Kidney (tissue), 14 donors: ENCODE results near the gene CXCL17. TPM values are rescaled to one million over a fixed set of nuclear protein-coding genes. Genes with fewer than 3 reads are reported as not detected.

ENCODE experiments used
- DNase-seq, 5 donors: peaks; one replicate each; pipeline ENCODE4 v3.0.0-alpha.2; 2013 to 2020
- FAIRE-seq: peaks from 2 replicates; lab custom pipeline; 2012; peaks lifted over from hg19 to GRCh38; lab: Jason Lieb, UNC
- H3K27ac ChIP-seq, 2 donors: one replicate each; pipeline ENCODE4 v1.7.0; 2013; ENCODE audit warnings: low read depth in 2 of 2, low read length in 2 of 2, inconsistent platforms in 1 of 2
- H3K27me3 ChIP-seq: one replicate; pipeline ENCODE4 v1.7.1; 2013; ENCODE audit warnings: low read length, inconsistent platforms; ENCODE audit not compliant: control insufficient read depth, insufficient read depth
- H3K36me3 ChIP-seq, 3 donors: one replicate each; pipeline versions ENCODE4 v1.7.0 to v1.7.1; 2013; ENCODE audit warnings: low read length in 3 of 3, control low read depth in 1 of 3, inconsistent platforms in 1 of 3; ENCODE audit not compliant: insufficient read depth in 3 of 3, control insufficient read depth in 2 of 3
- H3K4me1 ChIP-seq, 3 donors: one replicate each; pipeline versions ENCODE4 v1.7.0 to v1.7.1; 2013; ENCODE audit warnings: low read length in 3 of 3, inconsistent platforms in 1 of 3, low read depth in 1 of 3; ENCODE audit not compliant: control insufficient read depth in 2 of 3, insufficient read depth in 2 of 3
- H3K4me3 ChIP-seq, 3 donors: one replicate each; pipeline versions ENCODE4 v1.7.0 to v1.8.1; 2013; ENCODE audit warnings: low read length in 3 of 3, control low read depth in 1 of 3, inconsistent platforms in 1 of 3
- H3K9ac ChIP-seq, 3 donors: one replicate each; pipeline versions ENCODE4 v1.7.0 to v1.7.1; 2013; ENCODE audit warnings: low read length in 3 of 3, control low read depth in 1 of 3, inconsistent platforms in 1 of 3
- H3K9me3 ChIP-seq, 3 donors: one replicate each; pipeline versions ENCODE4 v1.7.0 to v1.7.1; 2013; ENCODE audit warnings: low read length in 3 of 3, control low read depth in 1 of 3, inconsistent platforms in 1 of 3; ENCODE audit not compliant: control insufficient read depth in 2 of 3, insufficient read depth in 1 of 3
- intact Hi-C: fragments of 100-400 bp; cut with DNase I; formaldehyde crosslinking; loops from one replicate; pipeline ENCODE4 v1.11.1; 2022
- polyA plus RNA-seq: library from polyadenylated mRNA; stranded (reverse); fragments of 350-450 nt; fragmentation: Illumina TruSeq; extraction: RNeasy Lipid Tissue Mini Kit (QIAGEN cat#74804); gene quantifications from one replicate; pipeline ENCODE4 v1.2.3, GENCODE V29; 2014; ENCODE audit warnings: low read depth, low replicate concordance; ENCODE audit not compliant: insufficient read depth
- total RNA-seq: library from RNA; stranded (reverse); fragmentation: NEBNext Ultra II Directional; extraction: Animal tissue kit (Norgen Biotek cat#: 25700); gene quantifications from one replicate; pipeline ENCODE4 v1.2.1, GENCODE V29; 2021
- TF ChIP-seq, protein P1 (sequence below): IDR thresholded peaks from 3 replicates; pipeline ENCODE4 v1.5.1; 2012; ENCODE audit warnings: mild to moderate bottlenecking, moderate library complexity, borderline replicate concordance; ENCODE audit not compliant: insufficient read depth; ENCODE audit errors: extremely low read depth
- donor health status: control.
- donor health status: control.
- donor health status: control.
- donor health status: control.
- donor health status: control.
- donor health status: DM: yes; HTN: yes; CAD: no.
- donor health status: Normal renal cell carcinoma (clear cell type).

CXCL17 gene
- total and polyA plus RNA-seq, 2 donors from 2014 or later = not detected

DNA sequence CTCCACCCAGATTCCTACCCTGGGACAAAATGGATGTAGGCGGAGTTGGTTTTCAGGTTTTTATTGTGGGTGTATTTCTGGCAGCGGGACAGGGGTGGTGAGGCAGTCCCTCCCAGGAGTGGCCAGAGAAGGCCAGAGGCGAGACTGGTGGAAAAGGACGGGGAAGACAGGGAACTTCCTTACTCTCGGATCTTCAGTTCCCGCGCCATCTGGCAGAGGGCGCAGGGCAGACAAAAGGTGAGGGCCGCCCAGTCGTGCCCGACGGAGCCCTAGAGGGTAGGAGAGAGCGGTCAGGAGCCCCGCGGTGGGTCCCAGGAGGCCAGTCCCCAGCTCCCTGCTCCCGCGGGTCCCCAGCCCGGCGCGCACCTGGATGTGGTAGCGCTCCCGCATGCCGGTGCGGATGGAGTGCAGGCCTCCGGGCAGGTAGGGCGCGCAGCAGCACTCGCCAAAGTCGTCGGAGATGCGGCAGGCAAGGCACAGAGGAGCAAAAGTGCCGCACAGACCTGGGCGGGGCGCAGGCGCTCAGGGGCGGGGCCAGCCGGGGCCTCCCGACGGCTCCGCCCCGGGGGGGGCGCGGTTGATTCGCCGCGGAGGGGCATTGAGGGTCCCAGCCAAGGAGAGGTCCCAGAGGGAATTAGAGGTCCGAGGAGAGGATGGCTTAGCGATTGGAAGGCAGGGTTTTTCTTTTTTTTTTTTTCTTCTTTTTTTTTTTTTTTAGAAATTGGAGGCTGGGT lies 55.6 kb downstream of the CXCL17 start:
- Histone ChIP-seq H3K9ac (no peak overlapping the region), H3K9me3 (no peaks in the 10 kb centered on the region), H3K4me3 (peak overlapping the region in 1 of 3 donors; percentile 35), H3K27me3 (peaks cover 3% of the 10 kb centered on the region), H3K4me1 (no peaks in the 10 kb centered on the region), H3K36me3 (no peaks in the 10 kb centered on the region), H3K27ac (no peak overlapping the region)
- TF ChIP-seq, protein P1, sequence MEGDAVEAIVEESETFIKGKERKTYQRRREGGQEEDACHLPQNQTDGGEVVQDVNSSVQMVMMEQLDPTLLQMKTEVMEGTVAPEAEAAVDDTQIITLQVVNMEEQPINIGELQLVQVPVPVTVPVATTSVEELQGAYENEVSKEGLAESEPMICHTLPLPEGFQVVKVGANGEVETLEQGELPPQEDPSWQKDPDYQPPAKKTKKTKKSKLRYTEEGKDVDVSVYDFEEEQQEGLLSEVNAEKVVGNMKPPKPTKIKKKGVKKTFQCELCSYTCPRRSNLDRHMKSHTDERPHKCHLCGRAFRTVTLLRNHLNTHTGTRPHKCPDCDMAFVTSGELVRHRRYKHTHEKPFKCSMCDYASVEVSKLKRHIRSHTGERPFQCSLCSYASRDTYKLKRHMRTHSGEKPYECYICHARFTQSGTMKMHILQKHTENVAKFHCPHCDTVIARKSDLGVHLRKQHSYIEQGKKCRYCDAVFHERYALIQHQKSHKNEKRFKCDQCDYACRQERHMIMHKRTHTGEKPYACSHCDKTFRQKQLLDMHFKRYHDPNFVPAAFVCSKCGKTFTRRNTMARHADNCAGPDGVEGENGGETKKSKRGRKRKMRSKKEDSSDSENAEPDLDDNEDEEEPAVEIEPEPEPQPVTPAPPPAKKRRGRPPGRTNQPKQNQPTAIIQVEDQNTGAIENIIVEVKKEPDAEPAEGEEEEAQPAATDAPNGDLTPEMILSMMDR = peak; percentile 47
- FAIRE-seq (no peak), DNase-seq (peak in 4 of 5 donors; percentile 69 to 83 (median 76))
- intact Hi-C loops = no loop called here

DNA sequence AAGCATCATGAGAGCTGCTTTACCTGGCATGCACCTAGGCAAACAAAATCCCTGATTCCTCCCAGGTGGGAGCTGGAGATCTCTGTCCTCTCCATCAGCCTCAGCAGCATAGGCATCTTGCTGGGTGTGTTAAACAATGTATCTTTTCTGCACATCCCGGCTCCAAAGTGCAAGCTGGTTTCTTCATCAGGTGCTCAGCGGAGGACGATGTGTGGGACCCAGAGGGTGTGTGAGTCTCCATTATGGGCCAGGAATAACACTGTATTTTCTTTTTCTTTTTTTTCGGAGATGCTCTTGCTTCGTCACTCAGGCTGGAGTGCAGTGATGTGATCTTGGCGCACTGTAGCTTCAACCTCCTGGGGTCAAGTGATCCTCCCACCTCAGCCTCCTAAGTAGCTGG lies 62.6 kb downstream of the CXCL17 start:
- Histone ChIP-seq H3K27ac (no peak overlapping the region), H3K9ac (no peak overlapping the region), H3K4me3 (no peak overlapping the region), H3K36me3 (no peaks in the 10 kb centered on the region), H3K9me3 (no peaks in the 10 kb centered on the region), H3K27me3 (no peaks in the 10 kb centered on the region), H3K4me1 (no peaks in the 10 kb centered on the region)
- FAIRE-seq (no peak), DNase-seq (no peak)
- TF ChIP-seq, protein P1 = no peak
- intact Hi-C loops = no loop called here

Other genes with a start within 250 kb of the CXCL17 start
- gene DEDD2, start 225.3 kb downstream of the CXCL17 start, total RNA-seq = 26.1 TPM
- gene DEDD2, start 225.3 kb downstream of the CXCL17 start, polyA plus RNA-seq = 36.3 TPM
- 11.6 TPM for gene ZNF526, start 222.6 kb downstream of the CXCL17 start, total RNA-seq
- gene ZNF526, start 222.6 kb downstream of the CXCL17 start, polyA plus RNA-seq = 2.6 TPM
- gene GSK3A, start 200.3 kb downstream of the CXCL17 start, total RNA-seq = 39.2 TPM
- 57.3 TPM for gene GSK3A, start 200.3 kb downstream of the CXCL17 start, polyA plus RNA-seq
- gene ERF, start 187.8 kb downstream of the CXCL17 start, total RNA-seq = 61.2 TPM
- 31.1 TPM for gene ERF, start 187.8 kb downstream of the CXCL17 start, polyA plus RNA-seq
- gene CIC, start 173.7 kb downstream of the CXCL17 start, total RNA-seq = 90.9 TPM
- 18.8 TPM for gene CIC, start 173.7 kb downstream of the CXCL17 start, polyA plus RNA-seq
- 0.47 TPM for gene PRR19, start 140.8 kb downstream of the CXCL17 start, total RNA-seq
- gene PRR19, start 140.8 kb downstream of the CXCL17 start, polyA plus RNA-seq = 0.71 TPM
- 22.0 TPM for gene PAFAH1B3, start 140.3 kb downstream of the CXCL17 start, total RNA-seq
- gene PAFAH1B3, start 140.3 kb downstream of the CXCL17 start, polyA plus RNA-seq = 38.3 TPM
- gene TMEM145, start 129.6 kb downstream of the CXCL17 start, total RNA-seq = not detected
- not detected for gene TMEM145, start 129.6 kb downstream of the CXCL17 start, polyA plus RNA-seq
- 31.6 TPM for gene MEGF8, start 117.3 kb downstream of the CXCL17 start, total RNA-seq
- 8.7 TPM for gene MEGF8, start 117.3 kb downstream of the CXCL17 start, polyA plus RNA-seq
- gene CNFN, start 52.6 kb downstream of the CXCL17 start, total RNA-seq = 2.2 TPM
- gene CNFN, start 52.6 kb downstream of the CXCL17 start, polyA plus RNA-seq = 4.9 TPM
- gene LIPE, start 15.6 kb downstream of the CXCL17 start, total RNA-seq = 8.9 TPM
- gene LIPE, start 15.6 kb downstream of the CXCL17 start, polyA plus RNA-seq = 9.9 TPM
- 33.1 TPM for gene CEACAM1, start 85.5 kb upstream of the CXCL17 start, total RNA-seq
- gene CEACAM1, start 85.5 kb upstream of the CXCL17 start, polyA plus RNA-seq = 34.3 TPM
- gene CEACAM8, start 152.0 kb upstream of the CXCL17 start, total RNA-seq = not detected
- gene CEACAM8, start 152.0 kb upstream of the CXCL17 start, polyA plus RNA-seq = not detected